Measurements from ENCODE around the gene SLC25A21. TPM values are rescaled to one million over a fixed set of nuclear protein-coding genes. Genes with fewer than 3 reads are reported as not detected.

Gene SLC25A21
- total and polyA plus RNA-seq, 2 of the 13 experiments (the other 11 are each of a cell fraction or from before 2014, with no cell fraction given), result 1.9 to 2.9 TPM

DNA sequence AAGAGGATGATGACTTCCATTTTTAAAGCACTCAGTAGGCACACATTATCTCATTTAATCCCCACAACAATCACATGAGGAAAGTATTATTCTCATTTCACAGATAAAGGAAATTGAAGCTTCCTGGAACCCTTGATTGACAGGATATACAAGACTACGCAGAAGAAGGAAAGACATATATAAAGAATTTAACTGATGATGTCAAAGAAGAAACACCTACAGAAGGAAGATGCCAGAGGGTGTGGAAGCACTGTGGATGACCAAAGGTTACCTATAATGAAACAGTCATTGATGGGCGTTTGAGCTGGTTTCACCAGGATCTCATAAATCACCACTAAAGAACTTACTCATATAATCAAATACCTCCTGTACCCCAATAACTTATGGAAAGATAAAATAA, 197.4 kb downstream of the SLC25A21 start (continued):
- TF ChIP-seq, protein P1, sequence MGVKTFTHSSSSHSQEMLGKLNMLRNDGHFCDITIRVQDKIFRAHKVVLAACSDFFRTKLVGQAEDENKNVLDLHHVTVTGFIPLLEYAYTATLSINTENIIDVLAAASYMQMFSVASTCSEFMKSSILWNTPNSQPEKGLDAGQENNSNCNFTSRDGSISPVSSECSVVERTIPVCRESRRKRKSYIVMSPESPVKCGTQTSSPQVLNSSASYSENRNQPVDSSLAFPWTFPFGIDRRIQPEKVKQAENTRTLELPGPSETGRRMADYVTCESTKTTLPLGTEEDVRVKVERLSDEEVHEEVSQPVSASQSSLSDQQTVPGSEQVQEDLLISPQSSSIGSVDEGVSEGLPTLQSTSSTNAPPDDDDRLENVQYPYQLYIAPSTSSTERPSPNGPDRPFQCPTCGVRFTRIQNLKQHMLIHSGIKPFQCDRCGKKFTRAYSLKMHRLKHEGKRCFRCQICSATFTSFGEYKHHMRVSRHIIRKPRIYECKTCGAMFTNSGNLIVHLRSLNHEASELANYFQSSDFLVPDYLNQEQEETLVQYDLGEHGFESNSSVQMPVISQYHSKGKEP (CRISPR knock-in tag; IDR thresholded peaks at IDR 0.05), result no peak
- TF ChIP-seq ZNF292 (CRISPR knock-in tag; IDR thresholded peaks at IDR 0.05; ENCODE audit: borderline replicate concordance, low read depth) (no peak), ZNF343 (CRISPR knock-in tag; IDR thresholded peaks at IDR 0.05) (no peak)

DNA sequence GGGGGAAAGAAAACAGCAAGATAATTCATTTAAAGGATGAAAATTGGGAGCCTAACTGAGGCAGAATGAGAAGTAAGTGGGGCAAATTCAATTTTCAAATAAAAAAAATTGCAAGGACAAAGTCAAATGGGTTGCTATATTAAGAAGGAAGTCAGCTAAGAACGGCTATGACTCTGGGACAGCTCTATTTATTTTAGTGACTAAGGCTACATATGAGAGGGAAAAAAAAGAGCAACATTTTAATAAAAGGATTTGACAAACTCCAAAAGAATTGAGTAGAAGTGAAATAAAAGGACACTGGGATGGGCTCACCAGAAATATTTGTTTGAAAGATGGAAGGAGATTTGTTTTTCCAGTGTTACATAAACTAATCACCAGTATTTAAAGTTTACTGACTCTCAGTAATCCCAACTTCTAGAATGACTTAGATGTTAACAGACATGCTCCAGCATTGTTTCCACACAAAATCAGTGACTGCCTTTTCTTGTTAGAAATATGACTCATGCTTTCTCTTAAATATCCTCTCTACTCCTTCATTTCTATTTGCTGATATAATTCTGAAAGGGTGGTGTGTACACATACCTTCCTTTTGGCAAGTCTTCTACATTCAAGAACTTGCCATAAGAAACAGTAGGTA, 198.5 kb downstream of the SLC25A21 start:
- H2AFZ ChIP-seq (ENCODE audit: low read length), result no peak overlapping the region
- H3K79me2 ChIP-seq (ENCODE audit: insufficient read depth, low read length), result no peaks in the 10 kb centered on the region
- in situ Hi-C loops (cut with HindIII; ENCODE audit: extremely low pct_ligation_motif_present, low pct_unique_long_range_greater_than_20kb), result no loop called here
- no peaks in the 10 kb centered on the region for H3K27me3 ChIP-seq (ENCODE audit: control insufficient read depth in 1 of 2, insufficient read depth in 2 of 2, low read length in 2 of 2)
- CTCF ChIA-PET (ENCODE audit: low intra/inter-chr PET ratio, low total read pairs), result no interaction called here
- H3K4me1 ChIP-seq (ENCODE audit: insufficient read depth, low read length), result peaks cover 12% of the 10 kb centered on the region
- no peak overlapping the region for H3K9ac ChIP-seq (ENCODE audit: insufficient read depth, low read depth, low read length)
- H3K36me3 ChIP-seq (replicated peaks in 1 of 2; ENCODE audit: control insufficient read depth in 1 of 2, insufficient read depth in 2 of 2, low read length in 2 of 2), result no peaks in the 10 kb centered on the region
- 3% methylated on average over 1 of the region's 1 CpG for WGBS (ENCODE audit: low lambda C conversion rate)
- no TSS peak for BruUV-seq (replicated peaks)
- no peaks in the 10 kb centered on the region for H3K9me3 ChIP-seq (ENCODE audit: low read length)
- no peak overlapping the region for H3K4me2 ChIP-seq (ENCODE audit: low read depth, low read length)
- TF ChIP-seq ZFP36L1 (CRISPR knock-in tag; IDR thresholded peaks at IDR 0.05) (no peak), PITX1 (CRISPR knock-in tag; IDR thresholded peaks at IDR 0.05) (no peak), ZNF607 (CRISPR knock-in tag; IDR thresholded peaks at IDR 0.05; ENCODE audit: borderline replicate concordance) (no peak), NPAS2 (CRISPR knock-in tag; IDR thresholded peaks at IDR 0.05; ENCODE audit: borderline replicate concordance) (no peak), ZSCAN9 (CRISPR knock-in tag; IDR thresholded peaks at IDR 0.05; ENCODE audit: borderline replicate concordance) (no peak), GABPA (IDR thresholded peaks at IDR 0.05; ENCODE audit: low read depth, low read length) (no peak), GABPA (CRISPR knock-in tag; IDR thresholded peaks at IDR 0.05; ENCODE audit: low read depth) (no peak), ZNF780A (CRISPR knock-in tag; IDR thresholded peaks at IDR 0.05) (no peak), ZFP90 (CRISPR knock-in tag; IDR thresholded peaks at IDR 0.05; ENCODE audit: borderline replicate concordance) (no peak), SALL1 (CRISPR knock-in tag; IDR thresholded peaks at IDR 0.05) (no peak), MZF1 (CRISPR knock-in tag; IDR thresholded peaks at IDR 0.05; ENCODE audit: borderline replicate concordance) (no peak), FOXA3 (CRISPR knock-in tag; IDR thresholded peaks at IDR 0.05) (no peak)
- TF ChIP-seq, protein P2, sequence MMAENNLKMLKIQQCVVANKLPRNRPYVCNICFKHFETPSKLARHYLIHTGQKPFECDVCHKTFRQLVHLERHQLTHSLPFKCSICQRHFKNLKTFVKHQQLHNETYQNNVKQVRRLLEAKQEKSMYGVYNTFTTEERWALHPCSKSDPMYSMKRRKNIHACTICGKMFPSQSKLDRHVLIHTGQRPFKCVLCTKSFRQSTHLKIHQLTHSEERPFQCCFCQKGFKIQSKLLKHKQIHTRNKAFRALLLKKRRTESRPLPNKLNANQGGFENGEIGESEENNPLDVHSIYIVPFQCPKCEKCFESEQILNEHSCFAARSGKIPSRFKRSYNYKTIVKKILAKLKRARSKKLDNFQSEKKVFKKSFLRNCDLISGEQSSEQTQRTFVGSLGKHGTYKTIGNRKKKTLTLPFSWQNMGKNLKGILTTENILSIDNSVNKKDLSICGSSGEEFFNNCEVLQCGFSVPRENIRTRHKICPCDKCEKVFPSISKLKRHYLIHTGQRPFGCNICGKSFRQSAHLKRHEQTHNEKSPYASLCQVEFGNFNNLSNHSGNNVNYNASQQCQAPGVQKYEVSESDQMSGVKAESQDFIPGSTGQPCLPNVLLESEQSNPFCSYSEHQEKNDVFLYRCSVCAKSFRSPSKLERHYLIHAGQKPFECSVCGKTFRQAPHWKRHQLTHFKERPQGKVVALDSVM (CRISPR knock-in tag; IDR thresholded peaks at IDR 0.05), result no peak
- H4K20me1 ChIP-seq (ENCODE audit: insufficient read depth, low read length), result no peaks in the 10 kb centered on the region
- intact Hi-C loops (cut with micrococcal nuclease; ENCODE audit: unreplicated experiment), result no loop called here
- POLR2A ChIA-PET, result no interaction called here
- FAIRE-seq (no peak), ATAC-seq (no peak), DNase-seq (ENCODE audit: low spot score) (no peak)
- no peak overlapping the region for H3K27ac ChIP-seq (ENCODE audit: extremely low read length, insufficient read depth, low read length)
- H3K4me3 ChIP-seq (replicated peaks in 1 of 3; ENCODE audit: insufficient read depth in 1 of 3, low read depth in 2 of 3, low read length in 3 of 3), result no peak overlapping the region
